ENCODE results near the gene PAPLN. TPM values are rescaled to one million over a fixed set of nuclear protein-coding genes. Genes with fewer than 3 reads are reported as not detected.

PAPLN gene
- total and polyA plus RNA-seq, 4 donors, result 0.68 to 2.8 (median 1.3) TPM

GRCh38 chr14:73236157-73236556, 1.1 kb upstream of the PAPLN start (continued):
- TF ChIP-seq, protein P1, sequence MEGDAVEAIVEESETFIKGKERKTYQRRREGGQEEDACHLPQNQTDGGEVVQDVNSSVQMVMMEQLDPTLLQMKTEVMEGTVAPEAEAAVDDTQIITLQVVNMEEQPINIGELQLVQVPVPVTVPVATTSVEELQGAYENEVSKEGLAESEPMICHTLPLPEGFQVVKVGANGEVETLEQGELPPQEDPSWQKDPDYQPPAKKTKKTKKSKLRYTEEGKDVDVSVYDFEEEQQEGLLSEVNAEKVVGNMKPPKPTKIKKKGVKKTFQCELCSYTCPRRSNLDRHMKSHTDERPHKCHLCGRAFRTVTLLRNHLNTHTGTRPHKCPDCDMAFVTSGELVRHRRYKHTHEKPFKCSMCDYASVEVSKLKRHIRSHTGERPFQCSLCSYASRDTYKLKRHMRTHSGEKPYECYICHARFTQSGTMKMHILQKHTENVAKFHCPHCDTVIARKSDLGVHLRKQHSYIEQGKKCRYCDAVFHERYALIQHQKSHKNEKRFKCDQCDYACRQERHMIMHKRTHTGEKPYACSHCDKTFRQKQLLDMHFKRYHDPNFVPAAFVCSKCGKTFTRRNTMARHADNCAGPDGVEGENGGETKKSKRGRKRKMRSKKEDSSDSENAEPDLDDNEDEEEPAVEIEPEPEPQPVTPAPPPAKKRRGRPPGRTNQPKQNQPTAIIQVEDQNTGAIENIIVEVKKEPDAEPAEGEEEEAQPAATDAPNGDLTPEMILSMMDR (IDR thresholded peaks at IDR 0.05; ENCODE audit: low read depth, low read length, missing input control), result no peak
- TF ChIP-seq YY1 (IDR thresholded peaks at IDR 0.05) (no peak), FOXA1 (IDR thresholded peaks at IDR 0.05) (no peak)
- TF ChIP-seq, protein P2, sequence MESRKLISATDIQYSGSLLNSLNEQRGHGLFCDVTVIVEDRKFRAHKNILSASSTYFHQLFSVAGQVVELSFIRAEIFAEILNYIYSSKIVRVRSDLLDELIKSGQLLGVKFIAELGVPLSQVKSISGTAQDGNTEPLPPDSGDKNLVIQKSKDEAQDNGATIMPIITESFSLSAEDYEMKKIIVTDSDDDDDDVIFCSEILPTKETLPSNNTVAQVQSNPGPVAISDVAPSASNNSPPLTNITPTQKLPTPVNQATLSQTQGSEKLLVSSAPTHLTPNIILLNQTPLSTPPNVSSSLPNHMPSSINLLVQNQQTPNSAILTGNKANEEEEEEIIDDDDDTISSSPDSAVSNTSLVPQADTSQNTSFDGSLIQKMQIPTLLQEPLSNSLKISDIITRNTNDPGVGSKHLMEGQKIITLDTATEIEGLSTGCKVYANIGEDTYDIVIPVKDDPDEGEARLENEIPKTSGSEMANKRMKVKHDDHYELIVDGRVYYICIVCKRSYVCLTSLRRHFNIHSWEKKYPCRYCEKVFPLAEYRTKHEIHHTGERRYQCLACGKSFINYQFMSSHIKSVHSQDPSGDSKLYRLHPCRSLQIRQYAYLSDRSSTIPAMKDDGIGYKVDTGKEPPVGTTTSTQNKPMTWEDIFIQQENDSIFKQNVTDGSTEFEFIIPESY (IDR thresholded peaks at IDR 0.05), result no peak

DNA sequence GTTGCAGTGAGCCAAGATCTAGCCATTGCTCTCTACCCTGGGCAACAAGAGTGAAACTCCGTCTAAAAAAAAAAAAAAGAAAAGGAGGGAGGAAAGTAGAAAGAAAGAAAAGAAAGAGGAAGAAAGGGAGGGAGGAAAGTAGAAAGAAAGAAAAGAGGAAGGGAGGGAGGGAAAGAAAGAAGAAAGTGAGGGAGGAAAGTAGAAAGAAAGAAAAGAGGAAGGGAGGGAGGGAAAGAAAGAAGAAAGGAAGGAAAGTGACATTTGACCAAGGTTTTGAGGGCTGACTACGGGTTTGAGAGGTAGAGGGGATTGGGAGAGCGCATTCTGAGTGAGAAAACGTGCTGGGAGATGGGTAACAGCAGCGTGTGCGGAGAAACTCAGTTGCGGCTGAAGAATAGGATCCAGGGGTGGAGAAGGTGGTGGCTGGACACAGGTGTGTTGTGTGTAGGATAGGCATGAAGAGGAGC, 521 bp upstream of the PAPLN start:
- Histone ChIP-seq H3K4me1 (ENCODE audit: control insufficient read depth in 4 of 4, insufficient read depth in 4 of 4, low read length in 3 of 4) (peaks cover 5 to 34% (median 19%) of the 10 kb centered on the region in 4 donors), H3K4me3 (ENCODE audit: low read depth in 1 of 3, low read length in 3 of 3) (no peak overlapping the region), H3K9ac (ENCODE audit: low read depth in 1 of 2, low read length in 2 of 2) (no peak overlapping the region), H3K36me3 (ENCODE audit: control insufficient read depth in 4 of 4, insufficient read depth in 3 of 4, low read depth in 1 of 4, low read length in 3 of 4) (no peaks in the 10 kb centered on the region), H3K27me3 (ENCODE audit: control insufficient read depth in 4 of 4, insufficient read depth in 4 of 4, low read length in 3 of 4) (peaks cover 0 to 6% (median 2%) of the 10 kb centered on the region in 4 donors), H3K27ac (ENCODE audit: low read depth in 1 of 2, low read length in 2 of 2) (no peak overlapping the region), H3K9me3 (ENCODE audit: control insufficient read depth in 4 of 4, low read length in 3 of 4) (no peaks in the 10 kb centered on the region)
- DNase-seq (ENCODE audit: low spot score), result no peak
- TF ChIP-seq, protein P3, sequence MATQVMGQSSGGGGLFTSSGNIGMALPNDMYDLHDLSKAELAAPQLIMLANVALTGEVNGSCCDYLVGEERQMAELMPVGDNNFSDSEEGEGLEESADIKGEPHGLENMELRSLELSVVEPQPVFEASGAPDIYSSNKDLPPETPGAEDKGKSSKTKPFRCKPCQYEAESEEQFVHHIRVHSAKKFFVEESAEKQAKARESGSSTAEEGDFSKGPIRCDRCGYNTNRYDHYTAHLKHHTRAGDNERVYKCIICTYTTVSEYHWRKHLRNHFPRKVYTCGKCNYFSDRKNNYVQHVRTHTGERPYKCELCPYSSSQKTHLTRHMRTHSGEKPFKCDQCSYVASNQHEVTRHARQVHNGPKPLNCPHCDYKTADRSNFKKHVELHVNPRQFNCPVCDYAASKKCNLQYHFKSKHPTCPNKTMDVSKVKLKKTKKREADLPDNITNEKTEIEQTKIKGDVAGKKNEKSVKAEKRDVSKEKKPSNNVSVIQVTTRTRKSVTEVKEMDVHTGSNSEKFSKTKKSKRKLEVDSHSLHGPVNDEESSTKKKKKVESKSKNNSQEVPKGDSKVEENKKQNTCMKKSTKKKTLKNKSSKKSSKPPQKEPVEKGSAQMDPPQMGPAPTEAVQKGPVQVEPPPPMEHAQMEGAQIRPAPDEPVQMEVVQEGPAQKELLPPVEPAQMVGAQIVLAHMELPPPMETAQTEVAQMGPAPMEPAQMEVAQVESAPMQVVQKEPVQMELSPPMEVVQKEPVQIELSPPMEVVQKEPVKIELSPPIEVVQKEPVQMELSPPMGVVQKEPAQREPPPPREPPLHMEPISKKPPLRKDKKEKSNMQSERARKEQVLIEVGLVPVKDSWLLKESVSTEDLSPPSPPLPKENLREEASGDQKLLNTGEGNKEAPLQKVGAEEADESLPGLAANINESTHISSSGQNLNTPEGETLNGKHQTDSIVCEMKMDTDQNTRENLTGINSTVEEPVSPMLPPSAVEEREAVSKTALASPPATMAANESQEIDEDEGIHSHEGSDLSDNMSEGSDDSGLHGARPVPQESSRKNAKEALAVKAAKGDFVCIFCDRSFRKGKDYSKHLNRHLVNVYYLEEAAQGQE (IDR thresholded peaks at IDR 0.05), result no peak
- no peak for TF ChIP-seq TAF1 (conservative IDR thresholded peaks at IDR 0.05)
- no peak for TF ChIP-seq ATF3 (IDR thresholded peaks at IDR 0.05)
- TF ChIP-seq RAD21 (IDR thresholded peaks at IDR 0.05), result no peak
- TF ChIP-seq, protein P2 (IDR thresholded peaks at IDR 0.05), result no peak
- TF ChIP-seq YY1 (IDR thresholded peaks at IDR 0.05), result no peak
- TF ChIP-seq HNF4G (IDR thresholded peaks at IDR 0.05), result no peak
- TF ChIP-seq EGR1 (IDR thresholded peaks at IDR 0.05; ENCODE audit: low read depth in 2 of 2), result no peak
- TF ChIP-seq JUND (IDR thresholded peaks at IDR 0.05), result no peak
- no peak for TF ChIP-seq SP1 (IDR thresholded peaks at IDR 0.05)
- TF ChIP-seq HNF4A (conservative IDR thresholded peaks at IDR 0.05), result no peak
- TF ChIP-seq MAX (IDR thresholded peaks at IDR 0.05), result no peak
- TF ChIP-seq FOXA2 (IDR thresholded peaks at IDR 0.05), result no peak
- TF ChIP-seq NR2F2 (IDR thresholded peaks at IDR 0.05), result no peak
- no peak for TF ChIP-seq GABPA (IDR thresholded peaks at IDR 0.05 in 1 of 2, conservative IDR thresholded peaks at IDR 0.05 in 1 of 2)
- no peak for TF ChIP-seq RXRA (IDR thresholded peaks at IDR 0.05)
- WGBS, result 77% methylated on average over 7 of the region's 7 CpGs

Measured in liver (tissue), 9 donors.